GM23248 (cell line): ENCODE measurements around the gene METTL14.

Source experiments
- EZH2 ChIP-seq: fragments of 200-600 bp; sonication (generic); IDR thresholded peaks from 2 replicates; pipeline ENCODE4 v1.6.1; 2018; ENCODE audit warnings: antibody characterized with exemption, mild to moderate bottlenecking; ENCODE audit not compliant: insufficient read depth, poor library complexity, severe bottlenecking
- EZH2phosphoT487 ChIP-seq: fragments of 200-600 bp; sonication (generic); IDR thresholded peaks from 2 replicates; pipeline ENCODE4 v1.6.1; 2018; ENCODE audit warnings: antibody characterized with exemption, moderate library complexity, mild to moderate bottlenecking, low read depth; ENCODE audit not compliant: insufficient read depth

DNA sequence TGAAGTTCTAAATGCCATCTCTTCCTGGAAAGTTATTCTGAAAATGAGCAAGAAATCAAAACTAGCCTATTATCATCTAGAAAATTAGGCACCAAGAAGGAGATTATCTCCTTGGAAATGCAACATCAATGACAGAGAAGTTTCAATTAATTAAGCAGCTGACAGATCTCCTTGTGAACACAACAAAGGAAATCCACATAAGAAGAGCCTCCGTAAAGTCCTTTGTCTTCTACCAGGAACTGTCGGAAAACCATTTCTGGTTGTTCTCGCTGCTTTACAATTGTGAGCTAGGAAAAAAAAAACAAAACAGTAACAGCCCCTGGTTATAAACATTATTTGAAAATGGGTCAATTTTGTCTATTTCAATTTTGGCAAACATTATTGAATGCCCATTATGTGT, 38.2 kb downstream of the METTL14 start:
- TF ChIP-seq EZH2phosphoT487 (no peak), EZH2 (no peak)
